ENCODE results near the gene GPR68.

GRCh38 chr14:91261115-91261514 is 16.6 kb upstream of the GPR68 start:
- TF ChIP-seq CTCF (tag by site-specific recombination; IDR thresholded peaks at IDR 0.05): no peak
- TF ChIP-seq PRDM10 (tag by site-specific recombination; IDR thresholded peaks at IDR 0.05): no peak
- TF ChIP-seq REST (tag by site-specific recombination; IDR thresholded peaks at IDR 0.05): no peak
- TF ChIP-seq ZIC2 (tag by site-specific recombination; IDR thresholded peaks at IDR 0.05): no peak
- TF ChIP-seq ELK4 (IDR thresholded peaks at IDR 0.05; ENCODE audit: borderline replicate concordance, low read depth, low read length): no peak
- no peak for TF ChIP-seq ZNF513 (tag by site-specific recombination; IDR thresholded peaks at IDR 0.05)
- no peak for TF ChIP-seq RBAK (tag by site-specific recombination; IDR thresholded peaks at IDR 0.05)
- TF ChIP-seq SETDB1 (IDR thresholded peaks at IDR 0.05; ENCODE audit: insufficient read length, low read length): no peak
- TF ChIP-seq ZFP41 (tag by site-specific recombination; IDR thresholded peaks at IDR 0.05; ENCODE audit: borderline replicate concordance): no peak
- TF ChIP-seq KLF10 (tag by site-specific recombination; IDR thresholded peaks at IDR 0.05): no peak
- TF ChIP-seq ZNF433 (tag by site-specific recombination; IDR thresholded peaks at IDR 0.05; ENCODE audit: low read depth): no peak
